ENCODE data around the gene ABTB1.

DNA sequence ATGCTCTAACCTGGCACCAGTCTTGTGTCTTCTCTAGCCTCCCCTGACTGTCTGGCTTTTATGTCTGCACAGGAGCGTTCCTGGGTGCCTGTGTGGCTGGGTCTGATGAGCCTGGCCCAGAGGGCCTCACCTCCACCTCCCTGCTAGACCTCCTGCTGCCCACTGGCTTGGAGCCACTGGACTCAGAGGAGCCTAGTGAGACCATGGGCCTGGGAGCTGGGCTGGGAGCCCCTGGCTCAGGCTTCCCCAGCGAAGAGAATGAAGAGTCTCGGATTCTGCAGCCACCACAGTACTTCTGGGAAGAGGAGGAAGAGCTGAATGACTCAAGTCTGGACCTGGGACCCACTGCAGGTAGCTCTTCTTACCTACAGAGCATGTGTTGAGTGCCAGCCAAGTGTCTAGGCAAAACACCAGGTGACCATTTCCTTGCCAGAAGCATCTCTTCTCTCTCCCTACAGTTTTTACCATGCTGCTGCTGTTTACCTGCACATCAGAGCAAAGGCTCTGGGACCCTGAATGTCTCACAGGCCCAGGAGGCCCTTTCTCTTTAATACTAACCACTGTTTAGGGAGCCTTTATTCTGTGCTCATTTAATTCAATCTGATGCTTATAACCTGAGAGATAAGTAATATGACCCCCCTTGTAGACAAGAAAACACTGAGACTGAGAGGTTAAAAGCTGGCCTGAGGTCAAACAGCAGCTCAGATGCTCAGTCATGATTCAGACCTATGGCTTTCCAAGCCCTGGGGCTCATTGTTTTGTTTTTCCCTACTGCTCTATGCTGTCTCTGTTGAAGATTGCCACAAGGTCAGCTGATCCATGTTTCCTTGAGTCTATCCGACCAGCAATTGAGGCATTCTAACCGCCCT lies 33.3 kb upstream of the ABTB1 start:
- TF ChIP-seq, protein P1, sequence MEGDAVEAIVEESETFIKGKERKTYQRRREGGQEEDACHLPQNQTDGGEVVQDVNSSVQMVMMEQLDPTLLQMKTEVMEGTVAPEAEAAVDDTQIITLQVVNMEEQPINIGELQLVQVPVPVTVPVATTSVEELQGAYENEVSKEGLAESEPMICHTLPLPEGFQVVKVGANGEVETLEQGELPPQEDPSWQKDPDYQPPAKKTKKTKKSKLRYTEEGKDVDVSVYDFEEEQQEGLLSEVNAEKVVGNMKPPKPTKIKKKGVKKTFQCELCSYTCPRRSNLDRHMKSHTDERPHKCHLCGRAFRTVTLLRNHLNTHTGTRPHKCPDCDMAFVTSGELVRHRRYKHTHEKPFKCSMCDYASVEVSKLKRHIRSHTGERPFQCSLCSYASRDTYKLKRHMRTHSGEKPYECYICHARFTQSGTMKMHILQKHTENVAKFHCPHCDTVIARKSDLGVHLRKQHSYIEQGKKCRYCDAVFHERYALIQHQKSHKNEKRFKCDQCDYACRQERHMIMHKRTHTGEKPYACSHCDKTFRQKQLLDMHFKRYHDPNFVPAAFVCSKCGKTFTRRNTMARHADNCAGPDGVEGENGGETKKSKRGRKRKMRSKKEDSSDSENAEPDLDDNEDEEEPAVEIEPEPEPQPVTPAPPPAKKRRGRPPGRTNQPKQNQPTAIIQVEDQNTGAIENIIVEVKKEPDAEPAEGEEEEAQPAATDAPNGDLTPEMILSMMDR (IDR thresholded peaks at IDR 0.05) = no peak
- TF ChIP-seq POLR2A (IDR thresholded peaks at IDR 0.05) = no peak
